AG04450 (cell line): ENCODE measurements around the gene ZSCAN25. TPM values are rescaled to one million over a fixed set of nuclear protein-coding genes. Genes with fewer than 3 reads are reported as not detected.

Source experiments
- CTCF ChIA-PET: fragments of 300-600, 350-600 bp; formaldehyde crosslinking; extraction: SDS; loops from one replicate; lab custom pipeline; 2022; ENCODE audit warnings: antibody characterized with exemption, inconsistent platforms; lab: Charles Lee
- POLR2A ChIA-PET: fragments of 350-600 bp; formaldehyde crosslinking; extraction: SDS; loops from one replicate; lab custom pipeline; 2021; ENCODE audit warnings: antibody characterized with exemption, inconsistent platforms; lab: Yijun Ruan, JAX
- DNase-seq: peaks from one replicate; pipeline ENCODE4 v3.0.0-alpha.2; 2011; ENCODE audit warnings: low read depth, low spot score
- H3K27ac ChIP-seq: one replicate; pipeline ENCODE4 v1.5.1; 2012; ENCODE audit warnings: low read depth, low read length, control low read depth
- H3K27me3 ChIP-seq: one replicate; pipeline ENCODE4 v1.6.0; 2012; ENCODE audit warnings: low read length; ENCODE audit not compliant: control insufficient read depth, insufficient read depth
- H3K4me3 ChIP-seq: 2 replicates; pipeline ENCODE4 v1.5.1; 2011; ENCODE audit warnings: mild to moderate bottlenecking, low read depth, low read length, control low read depth
- H3K9me3 ChIP-seq: 2 replicates; pipeline ENCODE4 v1.5.1; 2012; ENCODE audit warnings: low read length; ENCODE audit not compliant: control insufficient read depth, insufficient read depth
- polyA plus RNA-seq: library from polyadenylated mRNA; depleted of rRNA; stranded (reverse); fragments of >200 nt; gene quantifications from 2 replicates; pipeline ENCODE4 v1.2.3, GENCODE V29; 2011
- TF ChIP-seq, protein P1 (sequence below): IDR thresholded peaks from 2 replicates; pipeline ENCODE4 v1.5.1; 2011; ENCODE audit warnings: low read depth, low read length, control low read depth, inconsistent platforms

The ZSCAN25 gene
- polyA plus RNA-seq, 1 experiment, result 6.4 TPM

DNA sequence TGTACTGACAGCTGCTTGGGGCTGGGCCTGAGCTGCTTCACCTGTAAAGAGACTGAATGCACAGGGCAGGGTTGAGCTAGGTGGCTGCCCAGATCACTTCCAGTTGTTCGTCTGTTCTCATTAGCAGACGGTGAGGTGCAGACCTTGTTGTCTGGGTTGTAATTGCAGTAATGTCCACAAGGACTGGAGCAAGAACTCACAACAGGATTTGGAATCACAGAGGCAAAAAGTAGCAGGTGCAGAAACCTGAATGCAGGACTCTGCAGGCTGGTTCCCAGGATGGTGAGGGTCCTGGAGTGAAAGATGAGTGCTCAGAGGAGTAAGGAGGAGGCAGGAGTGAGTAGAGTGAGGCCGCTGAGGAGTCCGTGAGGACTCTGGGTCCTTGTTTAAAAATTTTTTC, 9.2 kb downstream of the ZSCAN25 start:
- Histone ChIP-seq H3K4me3 (no peak overlapping the region), H3K9me3 (no peaks in the 10 kb centered on the region), H3K27ac (no peak overlapping the region), H3K27me3 (no peaks in the 10 kb centered on the region)
- no peak for DNase-seq
- POLR2A ChIA-PET, result no interaction called here
- TF ChIP-seq, protein P1, sequence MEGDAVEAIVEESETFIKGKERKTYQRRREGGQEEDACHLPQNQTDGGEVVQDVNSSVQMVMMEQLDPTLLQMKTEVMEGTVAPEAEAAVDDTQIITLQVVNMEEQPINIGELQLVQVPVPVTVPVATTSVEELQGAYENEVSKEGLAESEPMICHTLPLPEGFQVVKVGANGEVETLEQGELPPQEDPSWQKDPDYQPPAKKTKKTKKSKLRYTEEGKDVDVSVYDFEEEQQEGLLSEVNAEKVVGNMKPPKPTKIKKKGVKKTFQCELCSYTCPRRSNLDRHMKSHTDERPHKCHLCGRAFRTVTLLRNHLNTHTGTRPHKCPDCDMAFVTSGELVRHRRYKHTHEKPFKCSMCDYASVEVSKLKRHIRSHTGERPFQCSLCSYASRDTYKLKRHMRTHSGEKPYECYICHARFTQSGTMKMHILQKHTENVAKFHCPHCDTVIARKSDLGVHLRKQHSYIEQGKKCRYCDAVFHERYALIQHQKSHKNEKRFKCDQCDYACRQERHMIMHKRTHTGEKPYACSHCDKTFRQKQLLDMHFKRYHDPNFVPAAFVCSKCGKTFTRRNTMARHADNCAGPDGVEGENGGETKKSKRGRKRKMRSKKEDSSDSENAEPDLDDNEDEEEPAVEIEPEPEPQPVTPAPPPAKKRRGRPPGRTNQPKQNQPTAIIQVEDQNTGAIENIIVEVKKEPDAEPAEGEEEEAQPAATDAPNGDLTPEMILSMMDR, result no peak
- CTCF ChIA-PET, result no interaction called here

DNA sequence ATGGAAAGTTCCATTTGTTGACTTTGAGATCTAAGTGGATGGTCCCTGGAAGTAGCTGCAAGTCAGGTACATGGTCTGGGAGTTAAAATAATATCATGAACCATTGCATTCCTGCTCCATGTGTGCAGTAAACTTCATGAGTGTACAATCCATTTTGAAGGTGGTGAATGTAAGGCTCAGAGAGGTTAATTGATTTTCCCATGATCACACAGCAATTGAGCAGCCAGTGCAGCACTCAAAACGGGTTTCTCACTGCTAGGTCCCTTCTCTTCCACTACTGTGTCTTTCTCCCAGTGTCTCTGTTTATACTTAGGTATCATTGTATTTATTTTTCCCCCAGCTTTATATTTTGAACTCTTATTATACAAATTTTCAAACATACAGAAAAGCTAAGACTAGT, 9.9 kb downstream of the ZSCAN25 start:
- no peak overlapping the region for H3K27ac ChIP-seq
- TF ChIP-seq, protein P1, result no peak
- ChIA-PET CTCF (no interaction called here), POLR2A (no interaction called here)
- no peak for DNase-seq
- H3K9me3 ChIP-seq, result no peaks in the 10 kb centered on the region
- H3K4me3 ChIP-seq, result no peak overlapping the region
- H3K27me3 ChIP-seq, result no peaks in the 10 kb centered on the region

DNA sequence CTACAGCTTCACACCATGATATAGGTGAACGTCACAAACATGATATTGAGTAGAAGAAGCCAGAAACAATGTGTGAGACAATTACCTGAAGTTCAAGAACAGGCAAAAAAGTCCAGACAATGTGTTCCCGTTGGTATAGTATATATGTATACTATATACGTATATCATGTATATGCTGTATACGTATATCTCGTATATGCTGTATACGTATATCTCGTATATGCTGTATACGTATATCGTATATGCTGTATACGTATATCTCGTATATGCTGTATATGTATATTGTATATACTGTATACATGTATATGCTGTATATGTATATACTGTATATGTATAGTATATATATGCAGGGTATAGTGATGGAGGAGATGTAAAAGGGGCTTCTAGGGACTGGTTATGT, 10.8 kb downstream of the ZSCAN25 start:
- no peak for DNase-seq
- no peak overlapping the region for H3K4me3 ChIP-seq
- POLR2A ChIA-PET, result no interaction called here
- H3K27me3 ChIP-seq, result no peaks in the 10 kb centered on the region
- no peaks in the 10 kb centered on the region for H3K9me3 ChIP-seq
- no peak overlapping the region for H3K27ac ChIP-seq
- TF ChIP-seq, protein P1, result no peak
- CTCF ChIA-PET, result no interaction called here

DNA sequence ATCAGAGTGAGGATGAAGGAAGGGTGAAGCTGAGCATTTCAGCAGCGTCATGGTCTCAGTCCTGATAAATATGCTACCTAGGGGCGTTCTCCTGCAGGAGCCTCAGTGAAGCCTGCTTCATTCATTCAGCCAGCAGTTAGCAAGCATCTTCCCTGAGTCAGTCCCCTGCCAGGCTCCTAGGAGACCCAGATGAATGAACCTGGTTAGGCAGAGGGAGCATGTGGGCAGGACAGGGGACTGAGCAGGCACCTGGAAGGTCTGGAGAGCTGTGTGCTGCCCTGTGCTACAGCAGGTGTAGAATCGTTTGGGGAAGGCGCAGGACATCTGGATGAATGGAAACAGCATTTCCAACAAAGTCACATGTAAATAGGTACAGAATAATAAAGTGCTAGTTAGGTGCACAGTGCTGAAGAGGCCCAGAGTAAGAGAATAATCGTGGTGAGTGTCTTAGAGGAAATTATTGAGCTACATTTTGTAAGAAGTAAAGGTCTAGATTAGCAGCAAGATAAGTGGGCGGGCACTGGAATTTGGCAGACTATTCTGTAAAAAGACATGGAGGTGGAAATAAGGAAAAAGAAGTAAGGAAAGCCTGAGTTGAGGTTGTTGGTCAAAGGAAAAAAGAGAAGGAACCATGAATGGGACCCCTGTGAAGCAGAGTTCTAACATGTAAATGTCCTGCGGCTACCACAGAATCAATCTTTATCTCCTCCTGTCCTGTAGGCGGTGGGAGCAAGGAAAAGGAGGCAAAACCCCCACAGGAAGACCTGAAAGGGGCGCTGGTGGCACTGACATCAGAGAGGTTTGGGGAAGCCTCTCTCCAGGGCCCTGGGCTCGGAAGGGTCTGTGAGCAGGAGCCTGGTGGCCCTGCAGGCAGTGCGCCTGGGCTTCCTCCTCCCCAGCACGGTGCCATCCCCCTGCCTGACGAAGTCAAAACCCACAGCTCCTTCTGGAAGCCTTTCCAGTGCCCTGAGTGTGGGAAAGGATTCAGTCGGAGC, 12.0 kb downstream of the ZSCAN25 start:
- Histone ChIP-seq H3K27ac (no peak overlapping the region), H3K4me3 (no peak overlapping the region), H3K27me3 (no peaks in the 10 kb centered on the region), H3K9me3 (no peaks in the 10 kb centered on the region)
- DNase-seq, result no peak
- ChIA-PET CTCF (no interaction called here), POLR2A (interaction anchor here (1.6 kb wide), 1 partner anchor 12 kb away, joined by 5 read pairs; the partner anchor contains the start of gene ZSCAN25)
- TF ChIP-seq, protein P1, result no peak

DNA sequence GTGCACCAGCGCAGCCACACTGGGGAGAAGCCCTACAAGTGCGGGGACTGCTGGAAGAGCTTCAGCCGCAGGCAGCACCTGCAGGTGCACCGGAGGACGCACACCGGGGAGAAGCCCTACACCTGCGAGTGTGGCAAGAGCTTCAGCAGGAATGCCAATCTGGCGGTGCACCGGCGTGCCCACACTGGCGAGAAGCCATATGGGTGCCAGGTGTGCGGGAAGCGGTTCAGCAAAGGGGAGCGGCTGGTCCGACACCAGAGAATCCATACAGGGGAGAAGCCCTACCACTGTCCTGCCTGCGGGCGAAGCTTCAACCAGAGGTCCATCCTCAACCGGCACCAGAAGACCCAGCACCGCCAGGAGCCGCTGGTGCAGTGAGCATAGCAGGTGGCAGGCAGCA, 12.9 kb downstream of the ZSCAN25 start:
- ChIA-PET CTCF (no interaction called here), POLR2A (interaction anchor here (1.6 kb wide), 1 partner anchor 13 kb away, joined by 5 read pairs; the partner anchor contains the start of gene ZSCAN25)
- DNase-seq, result no peak
- H3K27me3 ChIP-seq, result no peaks in the 10 kb centered on the region
- TF ChIP-seq, protein P1, result no peak
- H3K27ac ChIP-seq, result no peak overlapping the region
- no peak overlapping the region for H3K4me3 ChIP-seq
- H3K9me3 ChIP-seq, result no peaks in the 10 kb centered on the region
